ENCODE measurements around the gene BCL2L1. TPM values are rescaled to one million over a fixed set of nuclear protein-coding genes. Genes with fewer than 3 reads are reported as not detected.
"Not testable (repeated sequence)": the region's sequence is repeated elsewhere in the genome, so short reads cannot be mapped to it uniquely, and the experiment has no call there.

The BCL2L1 gene
- polyA plus RNA-seq, 5 donors, result 46.6 to 59.8 (median 55.4) TPM

DNA sequence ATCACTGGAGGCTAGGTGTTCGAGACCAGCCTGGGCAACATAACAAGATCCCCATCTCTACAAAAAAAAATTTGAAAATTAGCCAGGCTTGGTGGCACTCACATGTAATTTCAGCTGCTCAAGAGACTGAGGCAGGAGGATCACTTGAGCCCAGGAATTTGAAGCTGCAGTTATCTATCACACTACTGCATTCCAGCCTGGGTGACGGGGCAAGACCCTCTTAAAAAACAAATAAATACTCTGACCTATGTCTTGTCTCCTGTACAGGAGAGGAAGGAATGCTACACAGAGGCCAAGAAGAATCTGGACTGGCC is 59.2 kb downstream of the BCL2L1 start:
- DNase-seq, result no peak

DNA sequence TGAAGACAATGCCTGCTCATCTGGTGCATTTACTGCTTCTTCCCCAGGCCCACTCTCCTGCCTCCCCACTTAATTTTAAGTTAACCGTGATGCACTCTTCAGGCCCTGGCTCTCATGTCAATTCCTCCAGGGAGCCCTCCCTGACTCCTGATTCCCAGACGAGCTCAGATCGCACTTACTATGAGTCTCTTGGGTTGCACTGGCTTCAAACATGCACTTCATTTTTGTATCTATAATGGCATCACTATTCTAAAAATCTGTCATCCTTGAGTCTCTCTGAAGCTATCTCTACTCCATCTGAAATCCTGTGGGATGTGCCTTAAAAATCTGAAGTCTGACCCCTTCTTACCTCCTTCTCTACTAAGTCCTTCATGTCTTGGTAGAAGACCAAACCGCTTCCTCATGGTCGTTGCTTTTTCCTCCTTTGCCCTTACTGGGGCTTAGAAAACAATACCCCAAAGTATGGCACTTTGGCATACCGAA is 60.3 kb downstream of the BCL2L1 start:
- no peak for DNase-seq

DNA sequence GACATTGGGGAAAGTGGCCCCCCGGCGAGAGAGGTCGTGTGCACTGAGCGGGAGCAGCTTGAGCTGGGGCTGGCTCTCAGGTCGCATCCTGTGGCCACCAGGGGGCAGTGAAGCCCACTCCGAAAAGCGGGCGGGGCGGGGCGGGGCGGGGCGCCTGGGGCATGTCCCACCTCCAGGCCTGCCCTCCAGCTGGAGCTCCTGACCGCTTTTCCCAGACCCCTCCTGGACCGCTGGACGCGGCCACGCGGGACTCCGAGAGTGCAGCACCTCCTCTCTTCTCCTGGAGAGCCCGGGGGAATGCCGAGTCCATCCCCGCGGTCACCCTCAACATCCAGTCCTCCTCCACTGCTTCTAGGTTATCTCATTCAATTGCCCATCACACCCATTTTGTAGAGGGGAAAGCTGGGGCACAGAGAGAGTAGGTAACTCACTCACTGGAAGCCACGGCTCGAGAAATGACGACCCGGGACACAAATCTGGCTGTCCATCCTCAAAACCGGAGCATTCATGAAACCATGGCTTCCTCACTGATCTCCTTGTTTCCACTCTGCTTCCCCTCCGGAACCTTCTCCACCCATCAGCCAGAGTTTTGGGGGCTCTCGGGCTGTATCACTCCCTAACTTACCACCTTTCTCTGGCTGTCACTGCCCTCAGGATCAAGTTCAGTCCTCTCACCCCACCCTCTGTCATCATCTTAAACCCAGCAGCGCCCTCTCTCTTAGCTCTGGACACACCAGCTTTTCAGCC is 60.9 kb downstream of the BCL2L1 start:
- peak; percentile 74 to 80 for DNase-seq

DNA sequence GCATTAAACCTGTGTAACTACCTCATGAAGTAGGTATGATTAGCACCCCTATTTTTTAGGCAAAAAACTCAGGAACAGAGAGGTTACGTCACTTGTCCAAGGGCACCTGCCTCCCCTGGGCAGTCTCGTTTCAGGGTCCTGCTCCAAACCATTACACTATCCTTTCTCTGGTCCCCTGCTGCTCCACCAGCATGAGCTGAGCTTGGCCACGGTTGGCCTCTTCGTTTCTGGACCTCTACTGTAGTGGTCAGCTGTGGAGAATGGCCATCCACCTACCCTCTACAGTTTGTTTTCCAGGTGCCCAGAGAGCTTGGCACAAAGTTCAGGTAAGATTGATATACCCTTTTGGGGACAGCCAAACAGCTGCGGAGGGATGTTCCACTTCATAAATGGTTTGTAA is 68.1 kb downstream of the BCL2L1 start:
- DNase-seq, result no peak

DNA sequence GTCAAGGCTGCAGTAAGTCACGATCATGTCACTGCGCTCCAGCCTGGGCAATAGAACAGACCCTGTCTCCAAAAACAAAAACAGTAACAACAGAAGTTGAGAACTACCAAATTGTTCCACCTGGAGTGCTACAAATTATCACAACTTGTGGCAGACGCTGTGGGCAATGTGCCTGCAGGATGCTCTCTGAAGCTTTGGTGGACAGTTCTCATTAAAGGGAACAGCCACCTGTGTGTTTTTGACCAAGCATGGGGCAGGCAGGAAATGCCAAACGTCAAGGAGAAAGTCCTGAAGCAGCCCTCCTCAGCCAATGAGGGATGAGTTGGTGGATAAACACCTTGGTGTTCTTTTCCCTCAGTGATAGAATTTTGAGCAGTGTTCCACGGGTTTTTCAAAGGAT is 69.1 kb downstream of the BCL2L1 start:
- no peak for DNase-seq

DNA sequence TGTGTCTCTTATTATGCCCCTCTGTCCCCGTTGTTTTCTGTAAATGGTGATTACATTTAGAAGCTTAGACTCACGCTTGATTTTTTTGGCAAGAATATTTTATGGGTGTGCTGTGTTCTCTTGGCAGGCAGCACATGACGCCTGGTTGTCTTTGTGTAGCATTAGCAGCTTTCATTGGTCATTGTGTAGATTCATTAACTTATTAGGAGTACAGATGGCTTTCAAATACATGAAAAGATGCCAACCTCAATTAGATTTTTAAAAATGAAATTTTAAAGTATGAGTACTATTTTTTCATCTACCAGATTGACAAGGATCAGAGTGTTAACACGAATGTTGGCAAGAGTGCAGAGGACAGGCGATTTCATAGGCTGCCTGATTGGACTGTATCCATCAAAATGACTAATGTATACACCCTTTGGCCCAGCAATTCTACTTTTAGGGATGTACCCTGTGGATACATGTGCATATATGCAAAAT is 69.7 kb downstream of the BCL2L1 start:
- DNase-seq, result no peak

DNA sequence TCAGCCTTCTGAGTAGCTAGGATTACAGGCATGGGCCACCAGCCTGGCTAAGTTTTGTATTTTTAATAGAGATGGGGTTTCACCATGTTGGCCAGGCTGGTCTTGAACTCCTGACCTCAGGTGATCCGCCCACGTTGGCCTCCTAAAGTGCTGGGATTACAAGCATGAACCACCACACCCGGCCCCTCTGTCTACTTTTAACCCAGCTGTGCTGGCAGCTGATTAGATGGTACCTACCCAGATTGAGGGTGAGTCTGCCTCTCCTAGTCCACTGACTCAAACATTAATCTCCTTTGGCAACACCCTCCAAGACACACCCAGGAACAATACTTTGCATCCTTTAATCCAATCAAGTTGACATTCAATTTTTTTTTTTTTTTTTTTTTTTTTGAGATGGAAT is 74.6 kb downstream of the BCL2L1 start:
- not testable (repeated sequence) for DNase-seq

DNA sequence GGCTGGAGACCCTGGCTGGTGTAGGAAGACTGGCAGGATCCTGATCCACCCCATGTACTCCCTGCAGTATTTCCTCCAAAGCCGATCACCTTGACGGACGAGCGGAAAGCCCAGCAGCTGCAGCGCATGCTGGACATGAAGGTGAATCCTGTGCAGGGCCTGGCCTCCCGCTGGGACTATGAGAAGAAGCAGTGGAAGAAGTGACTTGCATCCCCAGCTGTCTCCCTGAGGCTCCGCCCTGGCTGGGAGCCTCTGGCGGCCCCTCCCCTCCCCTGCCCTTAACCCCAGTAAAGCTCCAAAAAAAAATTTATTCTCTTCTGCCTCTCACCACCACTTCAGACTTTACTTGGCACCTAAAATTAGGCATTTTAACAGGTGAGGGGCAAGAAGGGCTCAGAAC is 78.0 kb downstream of the BCL2L1 start:
- no peak for DNase-seq

DNA sequence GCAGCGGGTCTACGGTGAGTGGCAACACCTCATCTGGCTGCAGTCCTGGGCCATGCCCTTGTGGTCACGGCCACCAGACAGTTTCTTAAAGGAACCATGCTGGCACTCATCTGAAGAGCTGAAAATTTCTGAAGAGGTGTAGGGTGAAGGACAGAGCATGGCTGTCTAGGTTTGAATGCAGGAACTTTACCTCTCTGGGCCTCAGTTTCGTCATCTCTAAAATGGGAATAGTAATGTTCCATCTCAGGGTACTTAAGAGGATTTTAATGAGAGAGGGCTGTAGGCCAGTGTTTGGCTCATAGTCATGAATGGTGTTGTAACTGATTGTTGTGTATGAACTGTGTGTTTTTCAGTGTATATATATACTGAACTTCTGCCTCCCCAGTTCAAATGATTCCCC is 79.1 kb downstream of the BCL2L1 start:
- DNase-seq, result no peak

DNA sequence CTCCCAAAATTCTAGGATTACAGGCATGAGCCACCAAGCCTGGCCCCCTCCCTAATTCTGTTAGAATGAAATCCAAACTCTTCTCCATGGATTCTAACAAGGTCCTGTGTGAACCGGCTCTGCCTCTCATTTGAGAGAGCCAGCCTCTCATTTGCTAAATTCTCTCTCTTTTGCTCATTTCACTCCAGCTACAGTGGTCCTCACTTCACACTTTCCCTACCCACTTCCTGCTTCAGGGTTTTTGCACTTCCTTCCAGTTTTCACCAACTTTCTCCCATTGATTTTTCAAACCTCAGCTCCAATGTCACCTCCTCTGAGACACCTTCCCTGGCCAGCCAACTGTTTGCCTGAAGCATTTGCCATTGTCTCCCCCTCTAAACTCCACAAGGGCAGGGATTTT is 79.8 kb downstream of the BCL2L1 start:
- DNase-seq, result no peak

DNA sequence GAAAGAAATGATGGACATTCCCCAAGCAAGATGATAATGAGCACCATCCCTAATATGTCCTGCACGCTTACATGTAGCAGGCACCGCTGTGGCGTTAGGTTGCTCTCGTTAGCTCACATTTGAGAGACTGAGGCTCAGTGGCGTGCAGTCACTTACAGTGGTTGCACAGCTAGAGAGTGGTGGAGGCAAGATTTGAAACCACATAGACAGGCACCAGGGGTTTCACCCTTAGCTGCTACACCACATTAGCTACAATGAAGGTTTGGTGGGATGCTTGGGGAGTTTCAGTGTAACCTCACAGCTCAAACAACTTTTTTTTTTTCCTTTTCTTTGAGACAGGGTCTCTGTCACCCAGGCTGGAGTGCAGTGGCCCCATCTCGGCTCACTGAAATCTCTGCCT is 81.3 kb downstream of the BCL2L1 start:
- no peak for DNase-seq

DNA sequence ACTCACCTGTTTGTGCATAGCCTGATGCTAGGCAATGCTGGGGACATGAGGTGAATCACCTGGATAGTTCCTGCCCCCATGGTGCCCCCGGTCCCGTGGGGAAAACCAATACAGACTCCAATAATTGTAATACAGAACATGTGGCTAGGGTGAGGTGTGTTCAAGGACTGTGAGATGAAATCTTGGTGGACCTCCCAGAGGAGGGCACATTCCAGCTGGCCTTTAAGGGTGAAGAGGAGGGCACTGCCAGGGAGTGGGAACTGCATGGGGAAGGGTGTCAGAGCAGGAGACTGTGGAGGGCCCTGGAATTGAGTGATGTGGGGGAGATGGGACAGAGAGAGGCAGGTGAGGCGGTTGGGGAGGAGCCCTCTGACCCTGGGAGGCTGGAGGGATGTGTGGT is 82.4 kb downstream of the BCL2L1 start:
- no peak for DNase-seq

DNA sequence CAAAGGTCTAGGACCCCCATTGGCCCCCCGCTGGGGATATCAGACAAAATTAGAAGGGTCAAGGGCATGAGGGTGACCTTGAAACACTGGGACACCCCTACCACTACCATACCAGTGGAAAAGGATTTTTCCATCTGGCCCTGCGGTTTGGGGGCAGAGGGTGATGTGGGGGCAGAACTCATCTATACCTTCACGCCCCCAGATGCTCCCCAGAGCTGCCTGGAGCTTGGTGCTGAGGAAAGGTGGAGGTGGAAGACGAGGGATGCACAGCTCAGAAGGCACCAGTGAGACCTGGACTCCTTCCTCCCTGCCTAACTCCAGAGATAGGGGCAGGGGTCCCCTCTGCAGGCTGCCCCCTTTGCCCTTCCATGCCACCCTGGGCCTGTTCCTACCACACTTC is 83.9 kb downstream of the BCL2L1 start:
- DNase-seq, result no peak

DNA sequence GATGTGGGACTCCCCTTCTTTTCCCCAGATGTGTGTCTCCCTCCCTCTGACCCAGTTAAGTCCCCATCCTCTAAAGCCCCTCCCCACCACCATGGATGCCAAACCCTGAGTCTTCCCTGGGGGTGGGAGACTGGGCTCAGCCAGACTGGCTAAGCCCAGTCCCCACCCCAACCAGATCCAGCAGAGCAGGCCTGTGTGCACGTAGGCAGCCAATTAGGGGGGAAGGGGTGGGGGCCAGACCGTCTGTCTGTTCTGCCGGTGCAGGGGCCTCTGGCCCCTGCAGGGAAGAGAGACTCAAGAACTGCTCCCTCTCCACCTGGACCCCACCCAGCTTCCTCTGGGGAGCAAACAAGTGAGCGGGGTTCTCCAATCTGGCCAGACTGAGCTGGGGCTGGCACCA is 84.4 kb downstream of the BCL2L1 start:
- peak in 1 of 2 donors; percentile 36 for DNase-seq

DNA sequence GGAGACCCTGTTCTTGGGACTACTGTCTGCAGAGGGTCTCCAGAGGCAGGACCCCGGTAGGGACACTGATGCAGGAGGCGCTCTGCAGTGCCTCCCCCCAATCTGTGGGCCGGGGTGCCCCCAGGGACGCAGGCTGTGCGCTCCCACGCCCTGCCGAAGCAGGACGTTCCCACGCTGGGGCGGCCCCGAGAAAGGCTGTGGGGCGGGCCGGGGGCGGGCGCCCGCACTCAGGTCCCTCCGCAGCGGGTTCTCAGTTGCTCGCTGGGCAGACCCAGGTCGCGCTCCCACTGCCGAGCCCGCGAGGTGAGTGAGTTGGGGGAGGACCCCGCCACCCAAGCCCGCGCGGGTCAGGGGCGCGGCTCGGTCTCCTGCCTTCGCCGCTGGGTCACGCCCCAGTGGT is 85.0 kb downstream of the BCL2L1 start, which contains the start of gene COX4I2:
TSS of gene COX4I2 (plus strand) at position 253 of the 400 bp plus-strand sequence. CDS start 1,106 bp downstream, outside the sequence.
- DNase-seq, result no peak

DNA sequence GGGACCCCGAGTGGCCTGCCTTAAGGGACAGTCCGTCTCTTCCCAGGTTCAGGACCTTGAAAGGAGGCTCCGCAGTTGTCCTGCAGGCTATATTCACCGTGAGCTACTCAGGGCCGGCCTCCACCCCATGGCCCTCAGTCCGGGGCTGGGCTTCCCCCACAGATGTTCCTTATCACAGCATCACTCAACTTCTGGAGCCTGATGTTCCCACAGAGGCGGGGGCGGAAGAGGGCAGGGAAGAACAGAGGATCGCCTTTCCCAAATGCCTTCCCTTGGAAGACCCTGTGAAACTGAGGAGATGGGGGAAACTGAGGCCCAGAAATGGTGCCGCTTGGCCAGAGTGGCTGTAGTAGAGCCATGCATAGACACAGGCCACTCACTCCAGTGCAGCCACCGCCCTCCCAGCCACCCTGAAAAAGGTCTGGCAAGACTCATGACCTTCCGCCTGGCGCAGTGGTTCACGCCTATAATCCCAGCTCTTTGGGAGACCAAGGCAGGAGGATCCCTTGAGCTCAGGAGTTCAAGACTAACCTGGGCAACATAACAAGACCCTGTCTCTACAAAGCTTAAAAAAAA is 89.2 kb downstream of the BCL2L1 start:
- DNase-seq, result peak; percentile 88 to 90

DNA sequence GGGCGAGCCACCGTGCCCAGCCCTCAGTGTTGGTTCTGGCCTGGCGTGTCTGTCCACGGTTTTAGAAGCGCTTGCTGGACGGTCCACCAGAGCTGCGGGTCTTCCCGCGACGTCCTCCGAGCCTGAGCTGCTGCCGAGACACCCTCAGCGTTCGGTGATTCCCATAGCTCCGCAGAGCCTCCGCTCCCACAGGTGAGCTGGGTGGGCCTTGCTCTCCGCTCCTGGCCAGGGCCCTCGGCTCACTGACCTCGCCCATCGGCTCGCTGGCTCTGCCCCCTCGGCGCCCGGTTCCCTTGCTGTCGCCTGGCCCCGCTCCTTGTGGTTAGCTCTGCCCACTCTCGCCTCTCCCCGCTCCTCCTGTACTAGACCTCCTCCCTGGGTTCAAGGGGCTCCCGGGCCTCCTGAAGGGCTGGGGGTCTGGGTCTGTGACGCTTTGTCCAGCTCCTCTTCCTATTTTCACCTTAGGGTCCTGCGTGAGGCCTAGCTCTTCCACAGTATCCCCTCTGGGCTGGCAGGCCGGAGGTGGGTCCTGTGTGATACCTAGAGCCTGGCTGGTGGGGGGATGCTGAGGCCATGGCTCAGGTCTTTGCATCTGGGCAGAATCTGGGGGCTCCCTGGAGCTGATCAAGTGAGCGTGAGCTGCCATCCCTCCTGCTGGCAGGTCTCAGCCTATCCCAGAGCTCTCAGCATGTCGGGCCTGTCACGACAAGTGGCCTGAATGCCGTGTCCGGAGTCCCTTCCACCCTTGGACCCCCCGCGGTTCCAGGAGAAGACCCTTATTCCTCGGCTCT is 89.9 kb downstream of the BCL2L1 start:
- DNase-seq, result no peak

DNA sequence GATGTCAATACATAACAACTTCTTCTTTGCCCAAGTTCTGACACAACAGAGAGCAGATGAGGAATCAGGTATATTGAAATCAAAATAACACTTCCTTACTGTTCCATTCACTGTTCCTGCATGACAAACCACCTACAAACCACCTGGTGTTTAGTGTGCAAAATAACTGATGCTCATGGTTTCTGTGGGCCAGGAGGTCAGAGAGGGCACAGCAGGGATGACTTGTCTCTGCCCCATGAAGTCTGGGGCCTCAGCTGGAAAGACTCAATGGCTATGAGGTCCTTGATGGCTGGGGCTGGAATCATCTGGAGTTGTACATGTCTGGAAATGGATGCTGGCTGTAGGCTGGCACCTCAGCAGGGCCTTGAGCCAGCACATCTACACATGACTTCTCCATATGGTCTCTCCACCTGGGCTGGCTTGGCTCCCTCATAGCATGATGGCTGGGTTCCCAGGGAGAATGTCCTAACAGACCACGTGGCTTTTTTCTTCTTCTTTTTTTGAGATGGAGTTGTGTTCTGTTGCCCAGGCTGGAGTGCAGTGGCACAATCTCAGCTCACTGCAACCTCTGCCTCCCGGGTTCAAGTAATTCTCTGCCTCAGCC is 92.4 kb downstream of the BCL2L1 start:
- DNase-seq, result no peak

DNA sequence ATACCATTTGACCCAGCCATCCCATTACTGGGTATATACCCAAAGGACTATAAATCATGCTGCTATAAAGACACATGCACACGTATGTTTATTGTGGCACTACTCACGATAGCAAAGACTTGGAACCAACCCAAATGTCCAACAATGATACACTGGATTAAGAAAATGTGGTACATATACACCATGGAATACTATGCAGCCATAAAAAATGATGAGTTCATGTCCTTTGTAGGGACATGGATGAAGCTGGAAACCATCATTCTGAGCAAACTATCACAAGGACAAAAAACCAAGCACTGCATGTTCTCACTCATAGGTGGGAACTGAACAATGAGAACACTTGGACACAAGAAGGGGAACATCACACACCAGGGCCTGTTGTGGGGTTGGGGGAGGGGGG is 94.6 kb downstream of the BCL2L1 start:
- DNase-seq, result not testable (repeated sequence)

DNA sequence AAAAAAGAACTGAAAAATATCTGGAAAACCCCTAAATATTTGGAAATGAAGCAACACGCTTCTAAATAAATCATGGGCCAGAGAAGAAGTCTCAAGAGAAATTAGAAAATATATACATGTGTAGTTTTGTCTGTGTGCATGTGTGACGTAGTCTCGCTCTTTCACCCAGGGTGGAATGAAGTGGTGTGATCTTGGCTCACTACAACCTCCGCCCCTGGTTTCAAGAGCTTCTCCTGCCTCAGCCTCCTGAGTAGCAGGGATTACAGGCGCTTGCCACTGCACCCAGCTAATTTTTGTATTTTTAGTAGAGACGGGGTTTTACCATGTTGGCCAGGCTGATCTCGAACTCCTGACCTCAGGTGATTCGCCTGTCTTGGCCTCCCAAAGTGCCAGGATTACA is 96.1 kb downstream of the BCL2L1 start:
- not testable (repeated sequence) for DNase-seq

DNA sequence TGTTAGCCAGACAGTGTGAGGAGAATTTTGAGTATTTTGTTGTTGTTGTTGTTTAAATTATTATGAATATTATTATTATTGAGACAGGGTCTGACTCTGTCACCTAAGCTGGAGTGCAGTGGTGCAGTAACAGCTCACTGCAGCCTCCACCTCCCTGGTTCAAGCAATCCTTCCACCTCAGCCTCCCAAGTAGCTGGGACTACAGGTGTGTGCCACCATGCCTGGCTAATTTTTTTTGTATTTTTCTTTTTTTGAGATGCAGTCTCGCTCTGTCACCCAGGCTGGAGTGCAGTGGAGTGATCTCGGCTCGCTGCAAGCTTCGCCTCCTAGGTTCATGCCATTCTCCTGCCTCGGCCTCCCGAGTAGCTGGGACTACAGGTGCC is 99.6 kb downstream of the BCL2L1 start:
- DNase-seq, result not testable (repeated sequence)

DNA sequence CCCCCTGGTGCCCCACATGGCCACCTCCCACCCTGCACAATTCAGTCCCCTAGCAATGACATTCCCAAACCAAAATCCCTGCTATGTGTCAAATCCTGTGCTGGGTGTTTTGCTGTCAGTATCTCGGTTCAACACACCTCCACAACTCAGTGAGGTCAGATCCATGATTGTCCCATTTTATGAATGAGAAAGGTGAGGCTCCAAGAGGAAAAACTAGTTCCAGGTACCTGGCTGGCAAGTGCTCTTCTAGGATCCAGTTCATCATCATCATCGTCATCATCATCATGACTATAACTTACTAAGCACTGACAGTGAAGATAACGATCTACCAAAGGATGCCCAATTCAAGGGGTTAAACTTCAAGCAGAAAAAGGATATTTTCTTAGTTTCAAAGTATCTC is 102.4 kb downstream of the BCL2L1 start:
- DNase-seq, result no peak

Data from right lung (tissue), 5 donors.